ENCODE results near the gene MPO. TPM values are rescaled to one million over a fixed set of nuclear protein-coding genes. Genes with fewer than 3 reads are reported as not detected.

The MPO gene
- total and polyA plus RNA-seq, 2 donors (not counting 1 experiment from before 2014, with no cell fraction given): 0.01 TPM; not detected in 1

- no peak for DNase-seq (ENCODE audit: low read depth in 2 of 2)
- Histone ChIP-seq H2AFZ (ENCODE audit: low read length) (no peak overlapping the region), H3K4me1 (ENCODE audit: control insufficient read depth, extremely low read depth, insufficient read depth, low read length) (no peaks in the 10 kb centered on the region), H3K79me2 (ENCODE audit: control insufficient read depth, insufficient read depth, low read length) (no peaks in the 10 kb centered on the region), H3K9ac (ENCODE audit: insufficient read depth, low read length) (no peak overlapping the region), H3K27me3 (ENCODE audit: control insufficient read depth, insufficient read depth, low read length) (no peaks in the 10 kb centered on the region), H3K4me3 (replicated peaks in 1 of 4; ENCODE audit: control extremely low read depth in 1 of 4, insufficient read depth in 1 of 4, low read depth in 3 of 4, low read length in 4 of 4) (no peak overlapping the region), H3K4me2 (ENCODE audit: extremely low read depth, insufficient read depth, low read length) (no peak overlapping the region), H3K27ac (ENCODE audit: insufficient read depth, low read length) (no peak overlapping the region), H3K36me3 (ENCODE audit: control insufficient read depth, insufficient read depth, low read length) (no peaks in the 10 kb centered on the region), H3K9me3 (ENCODE audit: control insufficient read depth, insufficient read depth, low read depth, low read length) (no peaks in the 10 kb centered on the region), H4K20me1 (ENCODE audit: control insufficient read depth, extremely low read depth, insufficient read depth, low read length) (no peaks in the 10 kb centered on the region)
- TF ChIP-seq EZH2 (IDR thresholded peaks at IDR 0.05; ENCODE audit: low read length, missing control alignments) (no peak), CTCF (conservative IDR thresholded peaks at IDR 0.05 in 1 of 2, IDR thresholded peaks at IDR 0.05 in 1 of 2; ENCODE audit: low read depth in 1 of 2, low read length in 2 of 2) (no peak)
Observed at GRCh38 chr17:58304750-58305486, 24.2 kb upstream of the MPO start.

- no peaks in the 10 kb centered on the region for H3K27me3 ChIP-seq (ENCODE audit: control insufficient read depth, insufficient read depth, low read length)
- H3K4me3 ChIP-seq (replicated peaks in 1 of 4; ENCODE audit: control extremely low read depth in 1 of 4, insufficient read depth in 1 of 4, low read depth in 3 of 4, low read length in 4 of 4): no peak overlapping the region
- no peak overlapping the region for H3K4me2 ChIP-seq (ENCODE audit: extremely low read depth, insufficient read depth, low read length)
- H3K79me2 ChIP-seq (ENCODE audit: control insufficient read depth, insufficient read depth, low read length): no peaks in the 10 kb centered on the region
- no peak overlapping the region for H3K9ac ChIP-seq (ENCODE audit: insufficient read depth, low read length)
- no peaks in the 10 kb centered on the region for H3K9me3 ChIP-seq (ENCODE audit: control insufficient read depth, insufficient read depth, low read depth, low read length)
- no peak overlapping the region for H3K27ac ChIP-seq (ENCODE audit: insufficient read depth, low read length)
- DNase-seq (ENCODE audit: low read depth in 2 of 2): peak; percentile 17 to 31
- no peaks in the 10 kb centered on the region for H3K4me1 ChIP-seq (ENCODE audit: control insufficient read depth, extremely low read depth, insufficient read depth, low read length)
- TF ChIP-seq EZH2 (IDR thresholded peaks at IDR 0.05; ENCODE audit: low read length, missing control alignments): no peak
- peak; percentile 55 to 74 for TF ChIP-seq CTCF (conservative IDR thresholded peaks at IDR 0.05 in 1 of 2, IDR thresholded peaks at IDR 0.05 in 1 of 2; ENCODE audit: low read depth in 1 of 2, low read length in 2 of 2)
- H2AFZ ChIP-seq (ENCODE audit: low read length): no peak overlapping the region
- H3K36me3 ChIP-seq (ENCODE audit: control insufficient read depth, insufficient read depth, low read length): no peaks in the 10 kb centered on the region
- no peaks in the 10 kb centered on the region for H4K20me1 ChIP-seq (ENCODE audit: control insufficient read depth, extremely low read depth, insufficient read depth, low read length)
Observed at GRCh38 chr17:58303971-58304749, 23.4 kb upstream of the MPO start.

GRCh38 chr17:58302919-58303585, 22.3 kb upstream of the MPO start:
- no peaks in the 10 kb centered on the region for H3K79me2 ChIP-seq (ENCODE audit: control insufficient read depth, insufficient read depth, low read length)
- H3K9ac ChIP-seq (ENCODE audit: insufficient read depth, low read length): no peak overlapping the region
- H3K9me3 ChIP-seq (ENCODE audit: control insufficient read depth, insufficient read depth, low read depth, low read length): no peaks in the 10 kb centered on the region
- H4K20me1 ChIP-seq (ENCODE audit: control insufficient read depth, extremely low read depth, insufficient read depth, low read length): no peaks in the 10 kb centered on the region
- no peak overlapping the region for H3K4me2 ChIP-seq (ENCODE audit: extremely low read depth, insufficient read depth, low read length)
- no peak overlapping the region for H2AFZ ChIP-seq (ENCODE audit: low read length)
- H3K4me3 ChIP-seq (replicated peaks in 1 of 4; ENCODE audit: control extremely low read depth in 1 of 4, insufficient read depth in 1 of 4, low read depth in 3 of 4, low read length in 4 of 4): no peak overlapping the region
- H3K27ac ChIP-seq (ENCODE audit: insufficient read depth, low read length): no peak overlapping the region
- H3K27me3 ChIP-seq (ENCODE audit: control insufficient read depth, insufficient read depth, low read length): no peaks in the 10 kb centered on the region
- DNase-seq (ENCODE audit: low read depth in 2 of 2): no peak
- no peaks in the 10 kb centered on the region for H3K36me3 ChIP-seq (ENCODE audit: control insufficient read depth, insufficient read depth, low read length)
- TF ChIP-seq EZH2 (IDR thresholded peaks at IDR 0.05; ENCODE audit: low read length, missing control alignments) (no peak), CTCF (conservative IDR thresholded peaks at IDR 0.05 in 1 of 2, IDR thresholded peaks at IDR 0.05 in 1 of 2; ENCODE audit: low read depth in 1 of 2, low read length in 2 of 2) (no peak)
- H3K4me1 ChIP-seq (ENCODE audit: control insufficient read depth, extremely low read depth, insufficient read depth, low read length): no peaks in the 10 kb centered on the region
